SK-N-SH (cell line): ENCODE measurements around the gene PTPRB. TPM values are rescaled to one million over a fixed set of nuclear protein-coding genes. Genes with fewer than 3 reads are reported as not detected.

Experiments
- CTCF ChIA-PET: fragments of 300-600, 350-600 bp; formaldehyde crosslinking; extraction: SDS; loops from one replicate; lab custom pipeline; 2021; lab: Yijun Ruan, JAX
- POLR2A ChIA-PET: fragments of 350-600 bp; sonication (Branson Sonifier 250); formaldehyde crosslinking; extraction: SDS; loops from one replicate; lab custom pipeline; 2020; ENCODE audit warnings: antibody characterized with exemption, inconsistent platforms; lab: Yijun Ruan, JAX
- DNase-seq: peaks from one replicate; pipeline ENCODE4 v3.0.0; 2012
- H2AFZ ChIP-seq: fragments of 200-600 bp; sonication (generic); 2 replicates; pipeline ENCODE4 v1.8.1; 2016; ENCODE audit warnings: antibody characterized with exemption, mild to moderate bottlenecking, low read depth
- H3F3A ChIP-seq: fragments of 200-600 bp; sonication (generic); replicated peaks from 2 replicates; pipeline ENCODE3; 2016; ENCODE audit warnings: antibody characterized with exemption, mild to moderate bottlenecking; ENCODE audit not compliant: insufficient read depth
- H3K27ac ChIP-seq, 2 experiments: fragments of 200-500 bp in 1 of 2; fragments of 200-600 bp in 1 of 2; sonication (Bioruptor generic) in 1 of 2; sonication (generic), shearing (Covaris generic) in 1 of 2; 2 replicates each; pipeline versions ENCODE4 v1.5.1 to v1.6.1; 2014 to 2016; ENCODE audit warnings: low read depth in 2 of 2, inconsistent platforms in 1 of 2, low read length in 1 of 2, mild to moderate bottlenecking in 1 of 2, mixed read lengths in 1 of 2
- H3K27me3 ChIP-seq: fragments of 200-600 bp; sonication (generic), shearing (Covaris generic); 2 replicates; pipeline ENCODE4 v1.6.1; 2016; ENCODE audit warnings: mixed run types; ENCODE audit not compliant: insufficient read depth
- H3K36me3 ChIP-seq, 2 experiments: fragments of 200-500 bp in 1 of 2; fragments of 200-600 bp in 1 of 2; sonication (Bioruptor generic) in 1 of 2; sonication (generic) in 1 of 2; replicated peaks in 1 of 2; 2 replicates each; pipeline versions ENCODE3 to v1.5.1; 2014 to 2016; ENCODE audit warnings: low read length in 1 of 2, mild to moderate bottlenecking in 1 of 2; ENCODE audit not compliant: insufficient read depth in 2 of 2, control insufficient read depth in 1 of 2
- H3K4me1 ChIP-seq, 2 experiments: fragments of 200-500 bp in 1 of 2; fragments of 200-600 bp in 1 of 2; sonication (Bioruptor generic) in 1 of 2; sonication (generic), shearing (Covaris generic) in 1 of 2; 2 replicates each; pipeline versions ENCODE4 v1.5.1 to v1.6.1; 2014 to 2016; ENCODE audit warnings: low read depth in 1 of 2, low read length in 1 of 2, mixed run types in 1 of 2; ENCODE audit not compliant: insufficient read depth in 2 of 2, control insufficient read depth in 1 of 2
- H3K4me2 ChIP-seq: fragments of 200-600 bp; sonication (generic), shearing (Covaris generic); 2 replicates; pipeline ENCODE4 v1.6.1; 2017; ENCODE audit warnings: mixed run types
- H3K4me3 ChIP-seq, 2 experiments: fragments of 200-500 bp in 1 of 2; fragments of 200-600 bp in 1 of 2; sonication (Bioruptor generic) in 1 of 2; sonication (generic), shearing (Covaris generic) in 1 of 2; 2 replicates each; pipeline versions ENCODE4 v1.5.1 to v1.8.1; 2014 to 2016; ENCODE audit warnings: low read depth in 2 of 2, inconsistent platforms in 1 of 2, low read length in 1 of 2, mild to moderate bottlenecking in 1 of 2, mixed read lengths in 1 of 2, moderate library complexity in 1 of 2
- H3K79me2 ChIP-seq: fragments of 200-600 bp; sonication (generic); 2 replicates; pipeline ENCODE4 v1.8.1; 2017; ENCODE audit warnings: mild to moderate bottlenecking; ENCODE audit not compliant: insufficient read depth
- H3K9ac ChIP-seq: fragments of 200-600 bp; sonication (generic); 2 replicates; pipeline ENCODE4 v1.6.1; 2017; ENCODE audit warnings: mixed run types
- H3K9me2 ChIP-seq: fragments of 200-600 bp; sonication (generic); 2 replicates; pipeline ENCODE4 v1.6.1; 2017; ENCODE audit warnings: mixed run types
- H3K9me3 ChIP-seq: fragments of 200-600 bp; sonication (generic); 2 replicates; pipeline ENCODE4 v1.6.1; 2017; ENCODE audit warnings: mixed run types, mild to moderate bottlenecking, moderate library complexity
- H4K20me1 ChIP-seq: fragments of 200-600 bp; sonication (generic); 2 replicates; pipeline ENCODE4 v1.6.1; 2017; ENCODE audit warnings: mild to moderate bottlenecking, mixed run types; ENCODE audit not compliant: insufficient read depth
- EP300 ChIP-seq, 2 experiments: IDR thresholded peaks; 2 replicates each; pipeline versions ENCODE4 v1.4.0 to v1.6.1; 2012; ENCODE audit warnings: borderline replicate concordance in 1 of 2, low read depth in 1 of 2, low read length in 1 of 2
- FOSL2 ChIP-seq: IDR thresholded peaks from 2 replicates; pipeline ENCODE4 v1.4.0; 2012; ENCODE audit warnings: low read depth, mild to moderate bottlenecking, moderate library complexity, borderline replicate concordance
- JUND ChIP-seq: IDR thresholded peaks from 2 replicates; pipeline ENCODE4 v1.4.0; 2012
- MEF2A ChIP-seq: IDR thresholded peaks from 2 replicates; pipeline ENCODE4 v1.4.0; 2012; ENCODE audit warnings: low read depth, borderline replicate concordance
- NFIC ChIP-seq: IDR thresholded peaks from 2 replicates; pipeline ENCODE4 v1.4.0; 2012; ENCODE audit warnings: borderline replicate concordance
- POLR2AphosphoS5 ChIP-seq: IDR thresholded peaks from 2 replicates; pipeline ENCODE4 v1.6.1; 2012; ENCODE audit warnings: low read depth, low read length
- RCOR1 ChIP-seq: fragments of 150-350 bp; IDR thresholded peaks from 2 replicates; pipeline ENCODE4 v1.6.1; 2017; ENCODE audit warnings: antibody characterized with exemption, low read length
- RXRA ChIP-seq: IDR thresholded peaks from 2 replicates; pipeline ENCODE4 v1.4.0; 2012; ENCODE audit warnings: low read depth, mild to moderate bottlenecking, borderline replicate concordance
- TAF1 ChIP-seq: IDR thresholded peaks from 2 replicates; pipeline ENCODE4 v1.6.1; 2012; ENCODE audit warnings: low read depth, mild to moderate bottlenecking, low read length, moderate library complexity, borderline replicate concordance
- TCF12 ChIP-seq: IDR thresholded peaks from 2 replicates; pipeline ENCODE4 v1.4.0; 2012
- TEAD4 ChIP-seq: IDR thresholded peaks from 2 replicates; pipeline ENCODE4 v1.4.0; 2012; ENCODE audit warnings: mild to moderate bottlenecking, borderline replicate concordance; ENCODE audit not compliant: insufficient read depth
- USF2 ChIP-seq: fragments of 150-350 bp; IDR thresholded peaks from 2 replicates; pipeline ENCODE4 v1.6.1; 2017; ENCODE audit warnings: antibody characterized with exemption, low read length, low read depth, borderline replicate concordance
- WGBS: methylation state at CpG from one replicate; pipeline ENCODE4 v1.1.6; 2017; ENCODE audit warnings: low lambda C conversion rate; 5-methylcytosine and 5-hydroxymethylcytosine counted together
- polyA plus RNA-seq, 3 experiments: library from polyadenylated mRNA; depleted of rRNA; stranded (reverse); fragments of >200 nt; gene quantifications; 2 replicates each; pipeline ENCODE4 v1.2.3, GENCODE V29; 2012
- TF ChIP-seq, protein P1 (sequence below): IDR thresholded peaks from 2 replicates; pipeline ENCODE4 v1.6.1; 2012; ENCODE audit warnings: mild to moderate bottlenecking, low read depth, low read length, moderate library complexity
- TF ChIP-seq, protein P2 (sequence below): IDR thresholded peaks from 2 replicates; pipeline ENCODE4 v1.4.0; 2012; ENCODE audit warnings: low read depth
- TF ChIP-seq, protein P3 (sequence below): IDR thresholded peaks from 2 replicates; pipeline ENCODE4; 2012

Gene PTPRB
- polyA plus RNA-seq, 1 of the 3 experiments (the other 2 are of a cell fraction): 1.1 TPM

DNA sequence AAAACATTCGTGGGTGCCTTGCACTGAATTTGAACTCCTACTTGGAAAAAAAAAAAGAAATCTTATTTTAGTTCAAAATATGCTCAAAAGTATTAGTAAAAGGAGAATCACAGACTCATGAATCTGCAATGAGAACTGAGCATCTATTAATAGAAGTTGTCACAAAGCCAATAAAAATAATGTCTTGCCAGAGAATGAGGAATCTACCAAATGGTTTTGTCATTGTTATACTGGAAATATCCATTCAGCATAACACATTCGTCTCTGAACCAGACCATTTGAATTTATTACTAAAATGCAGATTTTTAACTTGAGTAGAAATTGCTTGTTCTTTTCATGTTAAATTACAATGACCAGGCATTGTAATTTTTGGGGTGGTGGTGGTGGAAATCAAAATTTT lies 11.6 kb upstream of the PTPRB start:
- 14% methylated on average over 2 of the region's 2 CpGs for WGBS
- no peaks in the 10 kb centered on the region for H3K27me3 ChIP-seq
- no peak overlapping the region for H3K4me3 ChIP-seq
- peak overlapping the region; percentile 69 for H3K9ac ChIP-seq
- H3K9me2 ChIP-seq: no peaks in the 10 kb centered on the region
- ChIA-PET CTCF (interaction anchor here (1.4 kb wide), 1 partner anchor 71 kb away, joined by 3 read pairs; no protein-coding TSS in a partner anchor), POLR2A (no interaction called here)
- H2AFZ ChIP-seq: 0 out of 2 replicates have a peak overlapping the region, but pooled peaks have one; percentile 30
- no peak for DNase-seq
- peaks cover 0 to 50% of the 10 kb centered on the region in 2 experiments; a peak in 3 of 4 replicates for H3K4me1 ChIP-seq
- H3K79me2 ChIP-seq: no peaks in the 10 kb centered on the region
- TF ChIP-seq RCOR1 (no peak), FOSL2 (peak; percentile 35; the same call in 1 of the 2 replicates), NFIC (peak; percentile 95), TCF12 (peak; percentile 83), POLR2AphosphoS5 (peak; percentile 64; the same call in 1 of the 2 replicates), TEAD4 (peak; percentile 71; the same call in 1 of the 2 replicates), USF2 (no peak), TAF1 (no peak), EP300 (IDR thresholded peaks at IDR 0.05; ENCODE audit: borderline replicate concordance in 1 of 2, low read depth in 1 of 2, low read length in 1 of 2) (peak in 1 of 2 experiments; percentile 86; a peak in 3 of 4 replicates), JUND (peak; percentile 69), RXRA (peak; percentile 77), MEF2A (peak; percentile 98)
- TF ChIP-seq, protein P1, sequence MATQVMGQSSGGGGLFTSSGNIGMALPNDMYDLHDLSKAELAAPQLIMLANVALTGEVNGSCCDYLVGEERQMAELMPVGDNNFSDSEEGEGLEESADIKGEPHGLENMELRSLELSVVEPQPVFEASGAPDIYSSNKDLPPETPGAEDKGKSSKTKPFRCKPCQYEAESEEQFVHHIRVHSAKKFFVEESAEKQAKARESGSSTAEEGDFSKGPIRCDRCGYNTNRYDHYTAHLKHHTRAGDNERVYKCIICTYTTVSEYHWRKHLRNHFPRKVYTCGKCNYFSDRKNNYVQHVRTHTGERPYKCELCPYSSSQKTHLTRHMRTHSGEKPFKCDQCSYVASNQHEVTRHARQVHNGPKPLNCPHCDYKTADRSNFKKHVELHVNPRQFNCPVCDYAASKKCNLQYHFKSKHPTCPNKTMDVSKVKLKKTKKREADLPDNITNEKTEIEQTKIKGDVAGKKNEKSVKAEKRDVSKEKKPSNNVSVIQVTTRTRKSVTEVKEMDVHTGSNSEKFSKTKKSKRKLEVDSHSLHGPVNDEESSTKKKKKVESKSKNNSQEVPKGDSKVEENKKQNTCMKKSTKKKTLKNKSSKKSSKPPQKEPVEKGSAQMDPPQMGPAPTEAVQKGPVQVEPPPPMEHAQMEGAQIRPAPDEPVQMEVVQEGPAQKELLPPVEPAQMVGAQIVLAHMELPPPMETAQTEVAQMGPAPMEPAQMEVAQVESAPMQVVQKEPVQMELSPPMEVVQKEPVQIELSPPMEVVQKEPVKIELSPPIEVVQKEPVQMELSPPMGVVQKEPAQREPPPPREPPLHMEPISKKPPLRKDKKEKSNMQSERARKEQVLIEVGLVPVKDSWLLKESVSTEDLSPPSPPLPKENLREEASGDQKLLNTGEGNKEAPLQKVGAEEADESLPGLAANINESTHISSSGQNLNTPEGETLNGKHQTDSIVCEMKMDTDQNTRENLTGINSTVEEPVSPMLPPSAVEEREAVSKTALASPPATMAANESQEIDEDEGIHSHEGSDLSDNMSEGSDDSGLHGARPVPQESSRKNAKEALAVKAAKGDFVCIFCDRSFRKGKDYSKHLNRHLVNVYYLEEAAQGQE: no peak
- TF ChIP-seq, protein P2, sequence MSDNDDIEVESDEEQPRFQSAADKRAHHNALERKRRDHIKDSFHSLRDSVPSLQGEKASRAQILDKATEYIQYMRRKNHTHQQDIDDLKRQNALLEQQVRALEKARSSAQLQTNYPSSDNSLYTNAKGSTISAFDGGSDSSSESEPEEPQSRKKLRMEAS: no peak
- TF ChIP-seq, protein P3, sequence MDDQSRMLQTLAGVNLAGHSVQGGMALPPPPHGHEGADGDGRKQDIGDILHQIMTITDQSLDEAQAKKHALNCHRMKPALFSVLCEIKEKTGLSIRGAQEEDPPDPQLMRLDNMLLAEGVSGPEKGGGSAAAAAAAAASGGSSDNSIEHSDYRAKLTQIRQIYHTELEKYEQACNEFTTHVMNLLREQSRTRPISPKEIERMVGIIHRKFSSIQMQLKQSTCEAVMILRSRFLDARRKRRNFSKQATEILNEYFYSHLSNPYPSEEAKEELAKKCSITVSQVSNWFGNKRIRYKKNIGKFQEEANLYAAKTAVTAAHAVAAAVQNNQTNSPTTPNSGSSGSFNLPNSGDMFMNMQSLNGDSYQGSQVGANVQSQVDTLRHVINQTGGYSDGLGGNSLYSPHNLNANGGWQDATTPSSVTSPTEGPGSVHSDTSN: peak; percentile 64
- peak overlapping the region; percentile 88 to 98; a peak in 3 of 4 replicates for H3K27ac ChIP-seq
- no peaks in the 10 kb centered on the region for H3K36me3 ChIP-seq
- H4K20me1 ChIP-seq: no peaks in the 10 kb centered on the region
- H3F3A ChIP-seq: peaks cover 42% of the 10 kb centered on the region
- peak overlapping the region; percentile 47 for H3K4me2 ChIP-seq
- no peaks in the 10 kb centered on the region for H3K9me3 ChIP-seq
